Lung (tissue), 12 donors: Measurements from ENCODE around the gene DCDC2. TPM values are rescaled to one million over a fixed set of nuclear protein-coding genes. Genes with fewer than 3 reads are reported as not detected.

ENCODE experiments used
- ATAC-seq: fragments of 200-7000 bp; cut with Tn5 transposase; one replicate; pipeline ENCODE4 v1.9.1; 2020; ENCODE audit warnings: moderate number of reproducible peaks; ENCODE audit not compliant: insufficient read depth, low FRiP score
- DNase-seq, 3 donors: peaks; one replicate each; pipeline ENCODE4 v3.0.0-alpha.2; 2013 to 2017
- H3K27ac ChIP-seq, 2 donors: one replicate each; pipeline ENCODE4 v1.5.1; 2013; ENCODE audit warnings: mild to moderate bottlenecking in 2 of 2, moderate library complexity in 2 of 2, control low read depth in 1 of 2, inconsistent platforms in 1 of 2, low read depth in 1 of 2, low read length in 1 of 2
- H3K27me3 ChIP-seq, 3 donors: one replicate each; pipeline ENCODE4 v1.5.1; 2013; ENCODE audit warnings: low read length in 2 of 3; ENCODE audit not compliant: control insufficient read depth in 3 of 3, insufficient read depth in 3 of 3
- H3K36me3 ChIP-seq, 4 donors: one replicate each; pipeline ENCODE4 v1.5.1; 2013; ENCODE audit warnings: low read length in 4 of 4, mild to moderate bottlenecking in 1 of 4, moderate library complexity in 1 of 4; ENCODE audit not compliant: control insufficient read depth in 4 of 4, insufficient read depth in 4 of 4
- H3K4me1 ChIP-seq, 5 donors: one replicate each; pipeline ENCODE4 v1.5.1; 2013; ENCODE audit warnings: low read length in 5 of 5, mild to moderate bottlenecking in 2 of 5, moderate library complexity in 1 of 5; ENCODE audit not compliant: control insufficient read depth in 5 of 5, insufficient read depth in 5 of 5
- H3K4me3 ChIP-seq: one replicate; pipeline ENCODE4 v1.5.1; 2013; ENCODE audit warnings: mild to moderate bottlenecking, control low read depth, moderate library complexity
- H3K9ac ChIP-seq, 2 donors: one replicate each; pipeline ENCODE4 v1.5.1; 2013; ENCODE audit warnings: low read length in 2 of 2, control low read depth in 1 of 2; ENCODE audit not compliant: insufficient read depth in 1 of 2
- H3K9me3 ChIP-seq, 4 donors: one replicate each; pipeline ENCODE4 v1.5.1; 2013; ENCODE audit warnings: low read length in 3 of 4, mild to moderate bottlenecking in 1 of 4, moderate library complexity in 1 of 4; ENCODE audit not compliant: control insufficient read depth in 4 of 4, insufficient read depth in 3 of 4
- WGBS, 2 donors: extraction: QIAGEN DNeasy Blood & Tissue Kit; methylation state at CpG; one replicate each; pipeline ENCODE4 v1.1.7; 2013; 5-methylcytosine and 5-hydroxymethylcytosine counted together
- polyA plus RNA-seq, 2 donors: library from polyadenylated mRNA; stranded (reverse); fragments of 200-250 nt; gene quantifications; one replicate each; pipeline ENCODE4 v1.2.1, GENCODE V29; 2013
- total RNA-seq, 2 donors: library from RNA; depleted of rRNA in 1 of 2; stranded (reverse); fragments of >200 nt in 1 of 2; gene quantifications; one replicate each; pipeline ENCODE4 v1.2.1, GENCODE V29; 2014 to 2021
- TF ChIP-seq, protein P1 (sequence below): IDR thresholded peaks from 2 replicates; pipeline ENCODE4 v1.5.1; 2012; ENCODE audit warnings: mild to moderate bottlenecking; ENCODE audit errors: control extremely low read depth, extremely low read depth
- donor health status: control.
- donor health status: control.
- donor health status: Bipolar disorder and iron deficiency.
- donor health status: healthy.
- donor health status: DM: yes; HTN: yes; CAD: no.

Gene DCDC2
- total and polyA plus RNA-seq, 4 donors: 2.3 to 14.2 (median 6.2) TPM

DNA sequence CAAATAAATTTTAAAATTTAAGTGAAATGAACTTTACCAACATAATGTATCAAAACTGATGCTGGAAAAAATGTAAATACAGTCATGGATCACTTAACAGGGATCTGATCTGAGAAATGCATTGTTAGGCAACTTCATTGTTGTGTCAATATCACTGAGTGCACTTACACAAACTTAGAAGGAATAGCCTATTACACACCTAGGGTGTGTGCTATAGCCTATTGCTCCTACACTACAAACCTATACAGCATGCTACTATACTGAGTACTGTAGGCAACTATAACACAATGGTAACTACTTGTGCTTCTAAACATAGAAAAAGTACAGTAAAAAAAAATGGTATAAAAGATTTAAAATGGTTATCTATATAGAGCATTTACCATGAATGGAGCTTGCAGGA lies 104.5 kb downstream of the DCDC2 start:
- TF ChIP-seq, protein P1, sequence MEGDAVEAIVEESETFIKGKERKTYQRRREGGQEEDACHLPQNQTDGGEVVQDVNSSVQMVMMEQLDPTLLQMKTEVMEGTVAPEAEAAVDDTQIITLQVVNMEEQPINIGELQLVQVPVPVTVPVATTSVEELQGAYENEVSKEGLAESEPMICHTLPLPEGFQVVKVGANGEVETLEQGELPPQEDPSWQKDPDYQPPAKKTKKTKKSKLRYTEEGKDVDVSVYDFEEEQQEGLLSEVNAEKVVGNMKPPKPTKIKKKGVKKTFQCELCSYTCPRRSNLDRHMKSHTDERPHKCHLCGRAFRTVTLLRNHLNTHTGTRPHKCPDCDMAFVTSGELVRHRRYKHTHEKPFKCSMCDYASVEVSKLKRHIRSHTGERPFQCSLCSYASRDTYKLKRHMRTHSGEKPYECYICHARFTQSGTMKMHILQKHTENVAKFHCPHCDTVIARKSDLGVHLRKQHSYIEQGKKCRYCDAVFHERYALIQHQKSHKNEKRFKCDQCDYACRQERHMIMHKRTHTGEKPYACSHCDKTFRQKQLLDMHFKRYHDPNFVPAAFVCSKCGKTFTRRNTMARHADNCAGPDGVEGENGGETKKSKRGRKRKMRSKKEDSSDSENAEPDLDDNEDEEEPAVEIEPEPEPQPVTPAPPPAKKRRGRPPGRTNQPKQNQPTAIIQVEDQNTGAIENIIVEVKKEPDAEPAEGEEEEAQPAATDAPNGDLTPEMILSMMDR: no peak
- H3K9ac ChIP-seq: no peak overlapping the region
- no peak overlapping the region for H3K27ac ChIP-seq
- no peaks in the 10 kb centered on the region for H3K27me3 ChIP-seq
- H3K9me3 ChIP-seq: peaks cover 0 to 2% (median 0%) of the 10 kb centered on the region in 4 donors
- ATAC-seq: no peak
- H3K4me3 ChIP-seq: no peak overlapping the region
- DNase-seq: no peak
- H3K4me1 ChIP-seq: no peaks in the 10 kb centered on the region
- no peaks in the 10 kb centered on the region for H3K36me3 ChIP-seq

DNA sequence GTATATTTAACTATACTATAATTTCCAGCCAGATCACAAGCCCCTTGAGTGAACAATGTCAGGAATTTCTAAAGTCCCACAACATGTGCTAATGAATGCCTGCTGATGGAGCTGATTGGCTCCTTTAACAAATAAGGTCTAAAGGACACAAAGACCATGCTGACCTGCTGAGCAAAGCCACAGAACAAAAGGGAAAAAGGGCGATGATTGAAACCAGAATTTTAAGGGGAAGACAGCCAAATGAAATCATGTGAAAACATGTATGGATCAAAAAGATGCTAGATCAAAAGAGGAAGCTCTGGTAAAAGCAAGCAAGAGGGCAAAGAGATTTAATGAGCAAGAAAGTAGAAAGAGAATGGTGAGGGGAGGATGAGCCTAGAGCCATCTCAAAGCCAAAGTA lies 105.6 kb downstream of the DCDC2 start:
- ATAC-seq: no peak

DNA sequence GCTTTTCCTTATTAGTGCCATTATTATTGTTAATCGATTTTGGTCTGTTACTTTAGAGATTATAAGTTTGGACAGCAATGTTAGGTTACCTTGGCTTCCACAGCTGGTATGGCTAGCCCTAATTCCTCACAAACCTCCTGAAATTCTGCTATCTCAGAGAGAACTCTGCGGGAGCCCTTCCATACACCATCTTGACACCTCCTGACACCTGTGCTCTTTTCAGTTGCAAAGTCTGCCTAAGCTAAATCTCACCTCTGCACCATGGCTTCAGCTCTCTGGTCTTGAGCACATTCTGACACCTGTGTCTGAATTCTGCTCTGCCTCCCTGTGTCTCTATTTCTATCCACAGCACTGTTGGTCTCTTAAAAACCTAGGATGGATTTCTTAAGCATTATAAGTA lies 106.5 kb downstream of the DCDC2 start:
- Histone ChIP-seq H3K9ac (no peak overlapping the region), H3K36me3 (no peaks in the 10 kb centered on the region), H3K4me1 (no peaks in the 10 kb centered on the region), H3K4me3 (no peak overlapping the region), H3K27ac (no peak overlapping the region), H3K27me3 (no peaks in the 10 kb centered on the region), H3K9me3 (peaks cover 0 to 2% (median 0%) of the 10 kb centered on the region in 4 donors)
- TF ChIP-seq, protein P1: no peak
- ATAC-seq (no peak), DNase-seq (no peak)
- WGBS, 2 donors: 70 to 81% methylated on average over 2 of the region's 2 CpGs

More for the DNA sequence above, 105.6 kb downstream of the DCDC2 start:
- DNase-seq: no peak
- H3K9me3 ChIP-seq: peaks cover 0 to 2% (median 0%) of the 10 kb centered on the region in 4 donors
- no peak overlapping the region for H3K27ac ChIP-seq
- TF ChIP-seq, protein P1: no peak
- H3K4me1 ChIP-seq: no peaks in the 10 kb centered on the region
- no peak overlapping the region for H3K9ac ChIP-seq
- no peaks in the 10 kb centered on the region for H3K27me3 ChIP-seq
- no peak overlapping the region for H3K4me3 ChIP-seq
- 78 to 83% methylated on average over 1 of the region's 1 CpG for WGBS, 2 donors
- H3K36me3 ChIP-seq: no peaks in the 10 kb centered on the region

DNA sequence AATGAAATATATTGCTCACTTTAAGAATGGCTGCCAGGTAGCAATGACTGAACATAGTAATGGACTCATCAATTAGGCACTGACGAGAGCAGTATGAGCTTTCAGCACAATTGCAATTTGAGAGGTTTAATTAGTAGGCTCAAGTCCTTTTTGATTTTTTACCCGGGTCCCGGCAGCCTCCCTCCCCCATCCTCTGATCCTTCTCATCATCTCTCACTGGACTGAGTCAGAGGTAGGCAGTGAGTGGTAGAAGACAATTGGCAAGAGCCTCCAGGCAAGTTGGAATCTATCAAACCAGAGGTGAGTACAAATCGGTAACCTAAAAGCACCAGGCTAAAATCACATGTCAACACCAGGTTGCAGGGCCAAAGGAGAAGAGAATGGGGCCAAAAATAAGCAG lies 107.9 kb downstream of the DCDC2 start:
- Histone ChIP-seq H3K4me1 (no peaks in the 10 kb centered on the region), H3K4me3 (no peak overlapping the region), H3K9me3 (peaks cover 0 to 2% (median 0%) of the 10 kb centered on the region in 4 donors), H3K9ac (no peak overlapping the region), H3K36me3 (no peaks in the 10 kb centered on the region), H3K27ac (no peak overlapping the region), H3K27me3 (no peaks in the 10 kb centered on the region)
- TF ChIP-seq, protein P1: no peak
- WGBS, 2 donors: 74 to 77% methylated on average over 4 of the region's 4 CpGs
- DNase-seq (no peak), ATAC-seq (no peak)
